WTC11 (cell line): ENCODE data around the gene DSTYK. TPM values are rescaled to one million over a fixed set of nuclear protein-coding genes. Genes with fewer than 3 reads are reported as not detected.
A peak's percentile ranks its signal among the peaks of the same experiment; 100 is the strongest.

Experiments used
- ATAC-seq: fragments of 200-7000 bp; cut with Tn5 transposase; 2 replicates; pipeline ENCODE4 v1.10.0; 2021; ENCODE audit warnings: mild to moderate bottlenecking, moderate library complexity
- CTCF ChIA-PET: fragments of 300-600 bp; sonication (Branson Sonifier 250); formaldehyde crosslinking; loops from one replicate; lab custom pipeline; 2021; ENCODE audit warnings: antibody characterized with exemption; lab: Charles Lee
- POLR2A ChIA-PET: fragments of 350-600 bp; sonication (Branson Sonifier 250); formaldehyde crosslinking; loops from one replicate; lab custom pipeline; 2021; ENCODE audit warnings: antibody characterized with exemption; lab: Charles Lee
- DNase-seq: peaks from one replicate; pipeline ENCODE4 v3.0.0; 2021; ENCODE audit warnings: low spot score
- H3K27ac Mint-ChIP-seq: 2 replicates; pipeline ENCODE4 v1.8.0; 2021; ENCODE audit warnings: mixed read lengths
- H3K27me3 Mint-ChIP-seq: 2 replicates; pipeline ENCODE4 v1.8.0; 2021; ENCODE audit warnings: low read depth, mild to moderate bottlenecking, moderate library complexity, mixed read lengths
- H3K36me3 Mint-ChIP-seq: 2 replicates; pipeline ENCODE4 v1.8.0; 2021; ENCODE audit warnings: mixed read lengths
- H3K4me1 Mint-ChIP-seq: 2 replicates; pipeline ENCODE4 v1.8.0; 2022; ENCODE audit warnings: mixed read lengths
- H3K4me3 Mint-ChIP-seq: 2 replicates; pipeline ENCODE4 v1.8.0; 2021; ENCODE audit warnings: mild to moderate bottlenecking, moderate library complexity, mixed read lengths
- H3K9me3 Mint-ChIP-seq: 2 replicates; pipeline ENCODE4 v1.8.0; 2021; ENCODE audit warnings: mixed read lengths
- ARID4B ChIP-seq: sonication (generic); formaldehyde crosslinking; IDR thresholded peaks from 2 replicates; pipeline ENCODE4 v1.8.0; 2023; ENCODE audit warnings: missing genetic modification reagents, mild to moderate bottlenecking, borderline replicate concordance
- CBFB ChIP-seq: sonication (generic); formaldehyde crosslinking; IDR thresholded peaks from 2 replicates; pipeline ENCODE4 v1.8.1; 2022; ENCODE audit warnings: mild to moderate bottlenecking, low read depth, missing genetic modification reagents
- E2F1 ChIP-seq: sonication (generic); formaldehyde crosslinking; IDR thresholded peaks from 2 replicates; pipeline ENCODE4 v1.8.0; 2022; ENCODE audit warnings: mild to moderate bottlenecking, missing genetic modification reagents
- ESRRA ChIP-seq: sonication (generic); formaldehyde crosslinking; IDR thresholded peaks from 2 replicates; pipeline ENCODE4 v1.8.1; 2022; ENCODE audit warnings: mild to moderate bottlenecking, missing genetic modification reagents, borderline replicate concordance
- FOXJ3 ChIP-seq: sonication (generic); formaldehyde crosslinking; IDR thresholded peaks from 2 replicates; pipeline ENCODE4 v1.9.0; 2021; ENCODE audit warnings: missing genetic modification reagents, mild to moderate bottlenecking, borderline replicate concordance
- FOXK1 ChIP-seq: sonication (generic); formaldehyde crosslinking; IDR thresholded peaks from 2 replicates; pipeline ENCODE4 v1.8.0; 2022; ENCODE audit warnings: mild to moderate bottlenecking, moderate library complexity, missing genetic modification reagents
- GABPB1 ChIP-seq: sonication (generic); formaldehyde crosslinking; IDR thresholded peaks from 2 replicates; pipeline ENCODE4 v1.8.1; 2023; ENCODE audit warnings: mild to moderate bottlenecking, missing genetic modification reagents
- GTF2I ChIP-seq: fragments of 250-450 bp; sonication (Bioruptor Pico); conservative IDR thresholded peaks from 2 replicates; pipeline ENCODE4 v1.4.0; 2021; ENCODE audit warnings: mild to moderate bottlenecking
- MYBL2 ChIP-seq: sonication (generic); formaldehyde crosslinking; IDR thresholded peaks from 2 replicates; pipeline ENCODE4 v1.8.1; 2023; ENCODE audit warnings: mild to moderate bottlenecking, moderate library complexity, missing genetic modification reagents
- NFATC4 ChIP-seq: fragments of 250-450 bp; sonication (Bioruptor Pico); IDR thresholded peaks from 2 replicates; pipeline ENCODE4 v1.9.0; 2021; ENCODE audit warnings: mild to moderate bottlenecking
- NR1H2 ChIP-seq: sonication (generic); formaldehyde crosslinking; IDR thresholded peaks from 2 replicates; pipeline ENCODE4 v1.9.0; 2021; ENCODE audit warnings: mild to moderate bottlenecking, moderate library complexity, missing genetic modification reagents
- OVOL2 ChIP-seq: fragments of 250-450 bp; sonication (Bioruptor Pico); IDR thresholded peaks from 2 replicates; pipeline ENCODE4 v1.9.0; 2021; ENCODE audit warnings: mild to moderate bottlenecking, borderline replicate concordance
- ZMAT4 ChIP-seq: fragments of 250-450 bp; sonication (Bioruptor Pico); IDR thresholded peaks from 2 replicates; pipeline ENCODE4 v1.9.0; 2021; ENCODE audit warnings: mild to moderate bottlenecking
- ZNF281 ChIP-seq: sonication (generic); formaldehyde crosslinking; IDR thresholded peaks from 2 replicates; pipeline ENCODE4 v1.8.0; 2023; ENCODE audit warnings: mild to moderate bottlenecking, missing genetic modification reagents
- ZNF423 ChIP-seq: fragments of 250-450 bp; sonication (Bioruptor Pico); IDR thresholded peaks from 2 replicates; pipeline ENCODE4 v2.1.2; 2022; ENCODE audit warnings: mild to moderate bottlenecking, moderate library complexity
- total RNA-seq: library from RNA; stranded (reverse); gene quantifications from 3 replicates; pipeline ENCODE4 v1.2.3, GENCODE V29; 2021
- TF ChIP-seq, protein P1 (sequence below): fragments of 200-600 bp; IDR thresholded peaks from 2 replicates; pipeline ENCODE4 v1.8.0; 2022; ENCODE audit warnings: antibody characterized with exemption
- TF ChIP-seq, protein P2 (sequence below): sonication (generic); formaldehyde crosslinking; IDR thresholded peaks from 2 replicates; pipeline ENCODE4 v1.8.1; 2023; ENCODE audit warnings: mild to moderate bottlenecking, missing genetic modification reagents
- TF ChIP-seq, protein P3 (sequence below): fragments of 250-450 bp; sonication (Bioruptor Pico); IDR thresholded peaks from 2 replicates; pipeline ENCODE4 v1.8.0; 2021; ENCODE audit warnings: mild to moderate bottlenecking
- TF ChIP-seq, protein P4 (sequence below): fragments of 250-450 bp; sonication (Bioruptor Pico); IDR thresholded peaks from 2 replicates; pipeline ENCODE4 v1.9.0; 2021; ENCODE audit warnings: moderate library complexity, mild to moderate bottlenecking, inconsistent platforms, borderline replicate concordance

The DSTYK gene
- total RNA-seq, 1 experiment from 2014 or later: 11.6 TPM

GRCh38 chr1:205199090-205199930 lies 12.2 kb downstream of the DSTYK start:
- CTCF ChIA-PET: interaction anchor here (0.7 to 2.4 kb wide), 3 partner anchors 57 to 138 kb away, joined by 3 to 10 read pairs (median 4); no protein-coding TSS in a partner anchor
- no peaks in the 10 kb centered on the region for H3K36me3 Mint-ChIP-seq
- peaks cover 59% of the 10 kb centered on the region for H3K4me1 Mint-ChIP-seq
- H3K27ac Mint-ChIP-seq: peak overlapping the region; percentile 36; the same call in 1 of the 2 replicates
- ATAC-seq: no peak
- H3K4me3 Mint-ChIP-seq: no peak overlapping the region
- no peaks in the 10 kb centered on the region for H3K9me3 Mint-ChIP-seq
- no peak for DNase-seq
- H3K27me3 Mint-ChIP-seq: no peaks in the 10 kb centered on the region
- TF ChIP-seq CBFB (CRISPR knock-in tag) (no peak), NR1H2 (no peak), ZMAT4 (no peak), OVOL2 (CRISPR knock-in tag) (no peak), ESRRA (no peak), MYBL2 (CRISPR knock-in tag) (no peak), NFATC4 (CRISPR knock-in tag) (no peak), ZNF281 (CRISPR knock-in tag) (no peak), FOXK1 (CRISPR knock-in tag) (no peak), GTF2I (CRISPR knock-in tag) (no peak), GABPB1 (CRISPR knock-in tag) (no peak), ZNF423 (CRISPR knock-in tag) (no peak), FOXJ3 (CRISPR knock-in tag) (no peak), E2F1 (CRISPR knock-in tag) (no peak)
- TF ChIP-seq, protein P1, sequence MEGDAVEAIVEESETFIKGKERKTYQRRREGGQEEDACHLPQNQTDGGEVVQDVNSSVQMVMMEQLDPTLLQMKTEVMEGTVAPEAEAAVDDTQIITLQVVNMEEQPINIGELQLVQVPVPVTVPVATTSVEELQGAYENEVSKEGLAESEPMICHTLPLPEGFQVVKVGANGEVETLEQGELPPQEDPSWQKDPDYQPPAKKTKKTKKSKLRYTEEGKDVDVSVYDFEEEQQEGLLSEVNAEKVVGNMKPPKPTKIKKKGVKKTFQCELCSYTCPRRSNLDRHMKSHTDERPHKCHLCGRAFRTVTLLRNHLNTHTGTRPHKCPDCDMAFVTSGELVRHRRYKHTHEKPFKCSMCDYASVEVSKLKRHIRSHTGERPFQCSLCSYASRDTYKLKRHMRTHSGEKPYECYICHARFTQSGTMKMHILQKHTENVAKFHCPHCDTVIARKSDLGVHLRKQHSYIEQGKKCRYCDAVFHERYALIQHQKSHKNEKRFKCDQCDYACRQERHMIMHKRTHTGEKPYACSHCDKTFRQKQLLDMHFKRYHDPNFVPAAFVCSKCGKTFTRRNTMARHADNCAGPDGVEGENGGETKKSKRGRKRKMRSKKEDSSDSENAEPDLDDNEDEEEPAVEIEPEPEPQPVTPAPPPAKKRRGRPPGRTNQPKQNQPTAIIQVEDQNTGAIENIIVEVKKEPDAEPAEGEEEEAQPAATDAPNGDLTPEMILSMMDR: no peak
- TF ChIP-seq, protein P2, sequence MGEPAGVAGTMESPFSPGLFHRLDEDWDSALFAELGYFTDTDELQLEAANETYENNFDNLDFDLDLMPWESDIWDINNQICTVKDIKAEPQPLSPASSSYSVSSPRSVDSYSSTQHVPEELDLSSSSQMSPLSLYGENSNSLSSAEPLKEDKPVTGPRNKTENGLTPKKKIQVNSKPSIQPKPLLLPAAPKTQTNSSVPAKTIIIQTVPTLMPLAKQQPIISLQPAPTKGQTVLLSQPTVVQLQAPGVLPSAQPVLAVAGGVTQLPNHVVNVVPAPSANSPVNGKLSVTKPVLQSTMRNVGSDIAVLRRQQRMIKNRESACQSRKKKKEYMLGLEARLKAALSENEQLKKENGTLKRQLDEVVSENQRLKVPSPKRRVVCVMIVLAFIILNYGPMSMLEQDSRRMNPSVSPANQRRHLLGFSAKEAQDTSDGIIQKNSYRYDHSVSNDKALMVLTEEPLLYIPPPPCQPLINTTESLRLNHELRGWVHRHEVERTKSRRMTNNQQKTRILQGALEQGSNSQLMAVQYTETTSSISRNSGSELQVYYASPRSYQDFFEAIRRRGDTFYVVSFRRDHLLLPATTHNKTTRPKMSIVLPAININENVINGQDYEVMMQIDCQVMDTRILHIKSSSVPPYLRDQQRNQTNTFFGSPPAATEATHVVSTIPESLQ: no peak
- POLR2A ChIA-PET: no interaction called here

DNA sequence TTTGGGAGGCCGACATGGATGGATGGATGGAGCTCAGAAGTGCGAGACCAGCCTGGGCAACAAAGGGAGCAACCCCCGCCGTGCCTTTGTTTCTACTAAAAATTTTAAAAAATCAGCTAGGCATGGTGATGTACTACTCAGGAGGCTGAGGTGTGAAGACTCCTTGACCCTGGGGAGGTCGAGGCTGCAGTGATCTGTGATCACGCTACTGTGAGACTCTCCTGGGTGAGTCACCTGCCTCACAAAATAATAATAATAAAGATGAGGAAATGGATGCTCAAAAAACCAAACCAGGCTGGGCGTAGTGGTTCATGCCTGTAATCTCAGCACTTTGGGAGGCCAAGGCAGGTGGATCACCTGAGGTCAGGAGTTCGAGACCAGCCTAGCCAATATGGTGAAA lies 19.2 kb downstream of the DSTYK start:
- Mint-ChIP-seq H3K4me3 (peak overlapping the region; percentile 52), H3K36me3 (no peaks in the 10 kb centered on the region; the same call in 1 of the 2 replicates), H3K27me3 (no peaks in the 10 kb centered on the region), H3K4me1 (peaks cover 79% of the 10 kb centered on the region), H3K9me3 (no peaks in the 10 kb centered on the region), H3K27ac (peak overlapping the region; percentile 94)
- TF ChIP-seq, protein P3, sequence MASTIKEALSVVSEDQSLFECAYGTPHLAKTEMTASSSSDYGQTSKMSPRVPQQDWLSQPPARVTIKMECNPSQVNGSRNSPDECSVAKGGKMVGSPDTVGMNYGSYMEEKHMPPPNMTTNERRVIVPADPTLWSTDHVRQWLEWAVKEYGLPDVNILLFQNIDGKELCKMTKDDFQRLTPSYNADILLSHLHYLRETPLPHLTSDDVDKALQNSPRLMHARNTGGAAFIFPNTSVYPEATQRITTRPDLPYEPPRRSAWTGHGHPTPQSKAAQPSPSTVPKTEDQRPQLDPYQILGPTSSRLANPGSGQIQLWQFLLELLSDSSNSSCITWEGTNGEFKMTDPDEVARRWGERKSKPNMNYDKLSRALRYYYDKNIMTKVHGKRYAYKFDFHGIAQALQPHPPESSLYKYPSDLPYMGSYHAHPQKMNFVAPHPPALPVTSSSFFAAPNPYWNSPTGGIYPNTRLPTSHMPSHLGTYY (CRISPR knock-in tag): no peak
- TF ChIP-seq ARID4B: no peak
- TF ChIP-seq, protein P4, sequence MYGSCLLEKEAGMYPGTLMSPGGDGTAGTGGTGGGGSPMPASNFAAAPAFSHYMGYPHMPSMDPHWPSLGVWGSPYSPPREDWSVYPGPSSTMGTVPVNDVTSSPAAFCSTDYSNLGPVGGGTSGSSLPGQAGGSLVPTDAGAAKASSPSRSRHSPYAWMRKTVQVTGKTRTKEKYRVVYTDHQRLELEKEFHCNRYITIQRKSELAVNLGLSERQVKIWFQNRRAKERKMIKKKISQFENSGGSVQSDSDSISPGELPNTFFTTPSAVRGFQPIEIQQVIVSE: no peak
- DNase-seq (no peak), ATAC-seq (peak; percentile 25)
- ChIA-PET CTCF (interaction anchor here (1.0 to 2.5 kb wide), 6 partner anchors 9 to 131 kb away, joined by 4 to 10 read pairs (median 8); no protein-coding TSS in a partner anchor), POLR2A (no interaction called here)
